H1 (cell line): ENCODE measurements around the gene SLC1A2. TPM values are rescaled to one million over a fixed set of nuclear protein-coding genes. Genes with fewer than 3 reads are reported as not detected.

ENCODE experiments used
- CTCF ChIA-PET: fragments of 300-600 bp; sonication (Branson Sonifier 250); formaldehyde crosslinking; loops from one replicate; lab custom pipeline; 2021; ENCODE audit not compliant: partially characterized antibody; lab: Charles Lee
- POLR2A ChIA-PET: fragments of 300-600 bp; sonication (Branson Sonifier 250); formaldehyde crosslinking; loops from one replicate; lab custom pipeline; 2021; ENCODE audit warnings: inconsistent platforms; ENCODE audit not compliant: partially characterized antibody; lab: Charles Lee
- DNase-seq, 2 experiments: peaks; one replicate each; pipeline versions ENCODE4 v3.0.0 to v3.0.0-alpha.2; 2010 to 2022; ENCODE audit warnings: low spot score in 2 of 2, low read depth in 1 of 2, mixed read lengths in 1 of 2
- FAIRE-seq: peaks from 2 replicates; lab custom pipeline; 2011; peaks lifted over from hg19 to GRCh38; lab: Jason Lieb, UNC
- H2AFZ ChIP-seq: 2 replicates; pipeline ENCODE4 v1.8.1; 2012; ENCODE audit warnings: low read length, inconsistent platforms
- H2AK5ac ChIP-seq: 2 replicates; pipeline ENCODE4 v1.6.1; 2013; ENCODE audit warnings: low read depth, low read length
- H2BK120ac ChIP-seq: replicated peaks from 2 replicates; pipeline ENCODE3; 2013; ENCODE audit warnings: low read depth, low read length, inconsistent platforms
- H2BK12ac ChIP-seq: 2 replicates; pipeline ENCODE4 v1.6.1; 2013; ENCODE audit warnings: low read depth, low read length
- H2BK15ac ChIP-seq: 2 replicates; pipeline ENCODE4 v1.6.1; 2013; ENCODE audit warnings: low read length
- H2BK20ac ChIP-seq: 2 replicates; pipeline ENCODE4 v1.6.1; 2013; ENCODE audit warnings: low read length
- H2BK5ac ChIP-seq: 2 replicates; pipeline ENCODE4 v1.6.1; 2013; ENCODE audit warnings: low read depth, low read length
- H3K14ac ChIP-seq: 2 replicates; pipeline ENCODE4 v1.6.1; 2013; ENCODE audit warnings: inconsistent platforms; ENCODE audit not compliant: insufficient read length
- H3K18ac ChIP-seq: 2 replicates; pipeline ENCODE4 v1.6.1; 2013; ENCODE audit warnings: low read length; ENCODE audit errors: extremely low read depth
- H3K23ac ChIP-seq: 2 replicates; pipeline ENCODE4 v1.6.1; 2013; ENCODE audit warnings: inconsistent platforms; ENCODE audit not compliant: insufficient read length
- H3K23me2 ChIP-seq: 2 replicates; pipeline ENCODE4 v1.6.1; 2013; ENCODE audit warnings: low read depth, low read length
- H3K27ac ChIP-seq: 2 replicates; pipeline ENCODE4 v1.6.1; 2011; ENCODE audit warnings: low read depth, low read length, inconsistent platforms
- H3K27me3 ChIP-seq, 4 experiments: replicated peaks in 1 of 4; 1 replicate in 1 of 4; 2 replicates in 3 of 4; pipeline versions ENCODE4 v1.6.1 to v1.8.1; 2011 to 2013; ENCODE audit warnings: low read length in 3 of 4, mild to moderate bottlenecking in 3 of 4, inconsistent platforms in 2 of 4, mixed read lengths in 2 of 4, moderate library complexity in 1 of 4; ENCODE audit not compliant: control insufficient read depth in 3 of 4, insufficient read depth in 3 of 4; ENCODE audit errors: extremely low read depth in 1 of 4
- H3K36me3 ChIP-seq, 4 experiments: 2 replicates each; pipeline versions ENCODE4 v1.6.1 to v1.8.1; 2011 to 2013; ENCODE audit warnings: mild to moderate bottlenecking in 4 of 4, low read length in 3 of 4, moderate library complexity in 2 of 4, control low read depth in 1 of 4, inconsistent platforms in 1 of 4; ENCODE audit not compliant: insufficient read depth in 4 of 4, control insufficient read depth in 2 of 4
- H3K4ac ChIP-seq: replicated peaks from 2 replicates; pipeline ENCODE3; 2013; ENCODE audit warnings: low read length, low read depth, mixed read lengths, inconsistent platforms; ENCODE audit not compliant: insufficient read length
- H3K4me1 ChIP-seq, 4 experiments: replicated peaks in 1 of 4; 1 replicate in 1 of 4; 2 replicates in 3 of 4; pipeline versions ENCODE4 v1.6.1 to v1.8.1; 2011 to 2013; ENCODE audit warnings: low read length in 3 of 4, inconsistent platforms in 2 of 4, mixed read lengths in 1 of 4; ENCODE audit not compliant: insufficient read depth in 4 of 4, control insufficient read depth in 3 of 4
- H3K4me2 ChIP-seq, 2 experiments: 2 replicates each; pipeline versions ENCODE4 v1.6.1 to v1.8.1; 2011 to 2013; ENCODE audit warnings: low read depth in 2 of 2, low read length in 2 of 2, control low read depth in 1 of 2, inconsistent platforms in 1 of 2, mild to moderate bottlenecking in 1 of 2; ENCODE audit not compliant: insufficient read depth in 1 of 2
- H3K4me3 ChIP-seq, 4 experiments: fragments of 200-600, 300-600 bp in 1 of 4; sonication (generic), shearing (Covaris generic), sonication (Bioruptor Twin) in 1 of 4; 2 replicates each; pipeline versions ENCODE4 v1.5.1 to v1.8.1; 2011 to 2016; ENCODE audit warnings: low read length in 4 of 4, low read depth in 3 of 4, control low read depth in 2 of 4, inconsistent platforms in 2 of 4, mild to moderate bottlenecking in 2 of 4, mixed read lengths in 1 of 4, moderate library complexity in 1 of 4; ENCODE audit not compliant: insufficient read depth in 2 of 4; ENCODE audit errors: extremely low read depth in 1 of 4
- H3K56ac ChIP-seq: replicated peaks from 2 replicates; pipeline ENCODE3; 2013; ENCODE audit warnings: low read depth, mild to moderate bottlenecking, mixed read lengths, low read length, inconsistent platforms; ENCODE audit not compliant: insufficient read length
- H3K79me1 ChIP-seq: 2 replicates; pipeline ENCODE4 v1.6.1; 2013; ENCODE audit warnings: low read depth, low read length, control low read depth
- H3K79me2 ChIP-seq, 2 experiments: 2 replicates each; pipeline versions ENCODE4 v1.6.1 to v1.8.1; 2012 to 2013; ENCODE audit warnings: low read length in 2 of 2, mild to moderate bottlenecking in 2 of 2, inconsistent platforms in 1 of 2; ENCODE audit not compliant: insufficient read depth in 2 of 2, control insufficient read depth in 1 of 2
- H3K9ac ChIP-seq, 4 experiments: replicated peaks in 1 of 4; 1 replicate in 1 of 4; 2 replicates in 3 of 4; pipeline versions ENCODE4 v1.6.1 to v1.8.1; 2011 to 2013; ENCODE audit warnings: low read depth in 3 of 4, low read length in 3 of 4, control low read depth in 2 of 4, mild to moderate bottlenecking in 2 of 4, moderate library complexity in 2 of 4, inconsistent platforms in 1 of 4; ENCODE audit errors: extremely low read depth in 1 of 4
- H3K9me3 ChIP-seq, 2 experiments: 2 replicates each; pipeline versions ENCODE4 v1.6.1 to v1.8.1; 2012 to 2013; ENCODE audit warnings: mild to moderate bottlenecking in 2 of 2, moderate library complexity in 2 of 2, control low read depth in 1 of 2, inconsistent platforms in 1 of 2, low read depth in 1 of 2, low read length in 1 of 2, mixed read lengths in 1 of 2; ENCODE audit not compliant: insufficient read depth in 2 of 2
- H4K20me1 ChIP-seq, 2 experiments: replicated peaks in 1 of 2; 2 replicates each; pipeline versions ENCODE3 to v1.8.1; 2011 to 2013; ENCODE audit warnings: inconsistent platforms in 2 of 2, low read length in 2 of 2, mild to moderate bottlenecking in 1 of 2; ENCODE audit not compliant: insufficient read depth in 2 of 2, control insufficient read depth in 1 of 2
- H4K5ac ChIP-seq: 2 replicates; pipeline ENCODE4 v1.6.1; 2013; ENCODE audit warnings: low read length, low read depth, mixed read lengths, inconsistent platforms; ENCODE audit not compliant: insufficient read length
- H4K8ac ChIP-seq: 2 replicates; pipeline ENCODE4 v1.8.0; 2013; ENCODE audit warnings: mild to moderate bottlenecking, moderate library complexity, low read length, inconsistent platforms; ENCODE audit not compliant: insufficient read depth; ENCODE audit errors: extremely low read depth
- H4K91ac ChIP-seq: replicated peaks from 2 replicates; pipeline ENCODE3; 2013; ENCODE audit warnings: low read length, mixed read lengths, inconsistent platforms; ENCODE audit not compliant: insufficient read length
- BCL11A ChIP-seq, 2 experiments: IDR thresholded peaks; one replicate each; pipeline ENCODE4 v1.6.1; 2011; ENCODE audit warnings: low read depth in 2 of 2, low read length in 2 of 2, mild to moderate bottlenecking in 2 of 2
- CEBPB ChIP-seq: IDR thresholded peaks from 2 replicates; pipeline ENCODE4 v1.6.1; 2012; ENCODE audit warnings: low read depth, low read length
- EGR1 ChIP-seq: IDR thresholded peaks from 2 replicates; pipeline ENCODE4 v1.6.1; 2011; ENCODE audit warnings: low read depth, low read length, borderline replicate concordance
- JUN ChIP-seq: IDR thresholded peaks from 2 replicates; pipeline ENCODE4 v1.6.1; 2011; ENCODE audit warnings: low read depth, mild to moderate bottlenecking, improper control_type of control experiment, low read length
- POU5F1 ChIP-seq: IDR thresholded peaks from 2 replicates; pipeline ENCODE4 v1.6.1; 2011; ENCODE audit warnings: low read depth, mild to moderate bottlenecking, low read length, moderate library complexity
- SAP30 ChIP-seq: fragments of 300-600 bp; sonication (generic); IDR thresholded peaks from 2 replicates; pipeline ENCODE4 v1.7.1; 2012; ENCODE audit warnings: low read length, moderate library complexity, mild to moderate bottlenecking, inconsistent platforms; ENCODE audit not compliant: insufficient read depth, insufficient replicate concordance
- SIX5 ChIP-seq: IDR thresholded peaks from 2 replicates; pipeline ENCODE4 v1.6.1; 2011; ENCODE audit warnings: mild to moderate bottlenecking, low read depth, low read length
- SP4 ChIP-seq: IDR thresholded peaks from 2 replicates; pipeline ENCODE4 v1.6.1; 2012; ENCODE audit warnings: low read length, inconsistent platforms
- SUZ12 ChIP-seq: fragments of 200-600 bp; sonication (generic); IDR thresholded peaks from 2 replicates; pipeline ENCODE4 v1.6.1; 2012; ENCODE audit warnings: mild to moderate bottlenecking, inconsistent platforms, low read length, moderate library complexity, mixed read lengths
- TCF12 ChIP-seq: IDR thresholded peaks from 2 replicates; pipeline ENCODE4 v1.6.1; 2011; ENCODE audit warnings: low read depth, mild to moderate bottlenecking, low read length
- WGBS, 2 experiments: shearing (Covaris generic) in 1 of 2; methylation state at CpG; one replicate each; pipeline versions ENCODE4 v1.1.6 to v1.1.7; 2013 to 2015; ENCODE audit warnings: low lambda C conversion rate in 2 of 2, mixed read lengths in 2 of 2, inconsistent platforms in 1 of 2, low coverage in 1 of 2, missing lambda C conversion rate in 1 of 2; ENCODE audit not compliant: insufficient replicate concordance in 2 of 2, insufficient coverage in 1 of 2, insufficient read length in 1 of 2; ENCODE audit errors: extremely low coverage in 1 of 2, missing lambda C conversion rate in 1 of 2; 5-methylcytosine and 5-hydroxymethylcytosine counted together
- polyA plus RNA-seq, 7 experiments: library from polyadenylated mRNA; depleted of rRNA in 3 of 7; stranded (reverse) in 5 of 7; unstranded in 2 of 7; fragments of >200 nt in 5 of 7; fragments of 200-250 nt in 2 of 7; gene quantifications; 1 replicate in 5 of 7; 2 replicates in 1 of 7; 4 replicates in 1 of 7; pipeline versions ENCODE4 v1.2.1 to v1.2.3, GENCODE V29; 2011 to 2013; ENCODE audit warnings: missing spikeins in 2 of 7, mixed read lengths in 2 of 7
- total RNA-seq: library from RNA; stranded (reverse); fragmentation: NEBNext Ultra II Directional; extraction: Animal tissue kit (Norgen Biotek cat#: 25700); gene quantifications from 2 replicates; pipeline ENCODE4 v1.2.1, GENCODE V29; 2021
- TF ChIP-seq, protein P1 (sequence below): IDR thresholded peaks from 2 replicates; pipeline ENCODE4 v1.6.1; 2012; ENCODE audit warnings: inconsistent platforms

SLC1A2 gene
- total and polyA plus RNA-seq, 2 of the 8 experiments (the other 6 are each of a cell fraction or from before 2014, with no cell fraction given), result 0.57 to 1.2 TPM

- FAIRE-seq (no peak), DNase-seq (no peak)
- no peak overlapping the region for H3K9ac ChIP-seq
- no peak overlapping the region for H3K4ac ChIP-seq
- H4K5ac ChIP-seq, result no peak overlapping the region
- H3K23me2 ChIP-seq, result no peaks in the 10 kb centered on the region
- no peak overlapping the region for H2BK15ac ChIP-seq
- no peak overlapping the region for H2AK5ac ChIP-seq
- no peak overlapping the region for H4K91ac ChIP-seq
- H3K79me2 ChIP-seq, result no peaks in the 10 kb centered on the region
- no peaks in the 10 kb centered on the region for H3K36me3 ChIP-seq
- no peak overlapping the region for H4K8ac ChIP-seq
- H2AFZ ChIP-seq, result no peak overlapping the region
- H3K27me3 ChIP-seq, result peaks cover 0 to 3% (median 1%) of the 10 kb centered on the region in 4 experiments; a peak in 4 of 7 replicates
- ChIA-PET POLR2A (no interaction called here), CTCF (interaction anchor here (1.2 kb wide), 1 partner anchor 12 kb away, joined by 4 read pairs; no protein-coding TSS in a partner anchor)
- H2BK120ac ChIP-seq, result no peak overlapping the region
- H2BK20ac ChIP-seq, result no peak overlapping the region
- H3K4me1 ChIP-seq, result no peaks in the 10 kb centered on the region
- H3K14ac ChIP-seq, result no peak overlapping the region
- no peak overlapping the region for H2BK5ac ChIP-seq
- H2BK12ac ChIP-seq, result no peak overlapping the region
- H4K20me1 ChIP-seq, result no peaks in the 10 kb centered on the region
- H3K18ac ChIP-seq, result no peak overlapping the region
- WGBS, 2 experiments, result 86% methylated on average over 3 of the region's 3 CpGs; no CpG with 5 or more reads in 1 of the 2 experiments
- no peak overlapping the region for H3K4me2 ChIP-seq
- no peaks in the 10 kb centered on the region for H3K9me3 ChIP-seq
- no peaks in the 10 kb centered on the region for H3K79me1 ChIP-seq
- no peak overlapping the region for H3K4me3 ChIP-seq
- no peak overlapping the region for H3K27ac ChIP-seq
- TF ChIP-seq POU5F1, result no peak
- no peak for TF ChIP-seq SIX5
- no peak for TF ChIP-seq TCF12
- no peak for TF ChIP-seq SP4
- no peak for TF ChIP-seq BCL11A (IDR thresholded peaks at IDR 0.05; ENCODE audit: low read depth in 2 of 2, low read length in 2 of 2)
- TF ChIP-seq, protein P1, sequence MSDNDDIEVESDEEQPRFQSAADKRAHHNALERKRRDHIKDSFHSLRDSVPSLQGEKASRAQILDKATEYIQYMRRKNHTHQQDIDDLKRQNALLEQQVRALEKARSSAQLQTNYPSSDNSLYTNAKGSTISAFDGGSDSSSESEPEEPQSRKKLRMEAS, result no peak
- TF ChIP-seq EGR1, result no peak
- TF ChIP-seq JUN, result no peak
- no peak for TF ChIP-seq SAP30
- no peak for TF ChIP-seq CEBPB
- no peak for TF ChIP-seq SUZ12
- TF ChIP-seq, all 59 proteins: peak for 0
- Histone ChIP-seq H3K23ac (no peak overlapping the region), H3K56ac (no peak overlapping the region)
Measured at GRCh38 chr11:35352077-35352888, 67.1 kb downstream of the SLC1A2 start.
